Liver (tissue), 3 donors: ENCODE results near the gene TLR7.

Source experiments
- CTCF ChIP-seq: fragments of 150-350 bp; IDR thresholded peaks from 2 replicates; pipeline ENCODE4 v1.5.1; 2017; ENCODE audit warnings: improper control_type of control experiment, low read depth, low read length; ENCODE audit not compliant: missing input control
- GABPA ChIP-seq, 2 donors: IDR thresholded peaks in 1 of 2; conservative IDR thresholded peaks in 1 of 2; 2 replicates each; pipeline ENCODE4 v1.6.1; 2016; ENCODE audit warnings: antibody characterized with exemption in 2 of 2, mild to moderate bottlenecking in 1 of 2, moderate library complexity in 1 of 2
- JUND ChIP-seq, 2 donors: IDR thresholded peaks; 2 replicates each; pipeline ENCODE4 v1.6.1; 2016; ENCODE audit warnings: antibody characterized with exemption in 2 of 2
- REST ChIP-seq: IDR thresholded peaks from 2 replicates; pipeline ENCODE4 v1.6.1; 2016; ENCODE audit warnings: antibody characterized with exemption, mild to moderate bottlenecking
- RXRA ChIP-seq, 2 donors: IDR thresholded peaks; 2 replicates each; pipeline ENCODE4 v1.6.1; 2017 to 2018; ENCODE audit warnings: antibody characterized with exemption in 2 of 2, mild to moderate bottlenecking in 1 of 2
- YY1 ChIP-seq: IDR thresholded peaks from 2 replicates; pipeline ENCODE4 v1.6.1; 2016; ENCODE audit warnings: antibody characterized with exemption, mild to moderate bottlenecking
- donor health status: healthy.
- donor health status: healthy.

GRCh38 chrX:12903646-12904045 is 36.8 kb downstream of the TLR7 start:
- TF ChIP-seq CTCF (no peak), RXRA (IDR thresholded peaks at IDR 0.05) (no peak), YY1 (no peak), REST (no peak), JUND (IDR thresholded peaks at IDR 0.05) (no peak), GABPA (IDR thresholded peaks at IDR 0.05 in 1 of 2, conservative IDR thresholded peaks at IDR 0.05 in 1 of 2) (no peak)
